GM21576 (cell line): ENCODE measurements around the gene ME1.
"Not testable (repeated sequence)": the region's sequence is repeated elsewhere in the genome, so short reads cannot be mapped to it uniquely, and the experiment has no call there.

Source experiments
- ATAC-seq: cut with Tn5 transposase; IDR thresholded peaks from one replicate; pipeline ENCODE4 v1.9.1; 2021; ENCODE audit warnings: mild to moderate bottlenecking, moderate library complexity; ENCODE audit not compliant: unreplicated experiment

The ME1 gene

DNA sequence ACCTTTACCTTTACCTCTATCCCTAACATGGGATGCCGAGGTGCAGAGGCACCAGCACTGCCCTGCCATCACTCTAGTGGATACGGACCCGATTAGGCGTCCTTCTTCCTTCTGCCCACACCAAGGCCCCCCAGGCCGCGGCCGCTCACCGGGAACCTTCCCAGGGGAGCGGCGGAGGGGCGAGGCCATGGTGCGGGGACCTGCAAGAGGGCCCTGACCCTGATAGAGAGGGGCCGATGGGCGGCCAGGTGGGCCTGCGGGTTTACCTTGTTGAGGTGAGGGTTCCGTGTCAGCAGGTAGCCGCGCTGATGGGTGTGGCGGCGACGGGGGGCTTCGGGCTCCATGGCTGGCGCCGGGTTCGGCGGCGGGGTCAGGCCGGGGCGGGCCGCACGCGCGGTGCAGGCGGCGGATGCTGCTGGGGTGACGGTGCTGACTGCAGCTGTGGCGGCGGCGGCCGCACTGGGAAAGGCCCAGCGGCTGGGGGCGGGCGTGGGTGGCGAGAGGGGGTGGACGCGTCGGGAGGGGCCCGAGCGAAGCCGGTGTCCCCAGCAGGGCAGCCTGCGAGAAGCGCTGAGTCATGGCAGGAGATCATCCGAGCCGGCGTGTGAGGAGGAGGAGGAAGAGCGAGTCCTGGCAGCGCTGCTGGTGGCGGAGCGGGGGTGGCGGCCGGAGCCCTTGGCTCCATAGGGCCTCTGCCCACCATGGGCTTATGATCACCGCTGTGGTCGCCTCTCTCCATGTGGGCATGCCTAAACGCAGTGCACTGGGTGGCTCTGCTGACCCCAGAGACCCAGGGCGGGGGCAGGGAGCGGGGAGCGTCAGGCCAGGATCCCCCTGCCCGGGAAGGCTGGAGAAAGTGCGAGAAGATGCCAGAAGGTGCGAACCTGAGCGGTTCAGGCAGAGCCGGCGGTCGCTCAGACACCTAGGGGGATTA lies at the start of gene ME1:
TSS of gene ME1 (minus strand) at position 441 of the 934 bp plus-strand sequence. CDS start at position 344, 97 bp downstream.
- peak; percentile 80 for ATAC-seq

DNA sequence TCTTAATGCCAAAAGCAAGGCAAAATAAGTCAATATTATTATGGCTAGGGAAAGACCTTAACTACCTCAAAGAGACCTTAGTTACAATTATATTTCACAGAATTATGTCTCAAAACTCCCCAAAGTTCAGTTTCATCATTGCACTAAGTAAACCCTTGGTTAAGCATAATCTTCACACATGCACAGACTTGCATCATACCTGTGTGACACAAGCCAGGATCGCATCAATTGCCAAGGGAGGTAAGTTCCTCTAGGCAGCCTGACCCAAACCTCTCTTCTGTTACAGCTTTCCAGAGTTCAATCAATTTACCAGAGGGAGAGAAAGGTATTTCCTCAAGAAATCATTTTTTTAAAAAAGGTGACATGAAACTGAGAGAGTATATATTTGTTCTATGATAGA lies 49.6 kb upstream of the ME1 start:
- ATAC-seq: no peak

DNA sequence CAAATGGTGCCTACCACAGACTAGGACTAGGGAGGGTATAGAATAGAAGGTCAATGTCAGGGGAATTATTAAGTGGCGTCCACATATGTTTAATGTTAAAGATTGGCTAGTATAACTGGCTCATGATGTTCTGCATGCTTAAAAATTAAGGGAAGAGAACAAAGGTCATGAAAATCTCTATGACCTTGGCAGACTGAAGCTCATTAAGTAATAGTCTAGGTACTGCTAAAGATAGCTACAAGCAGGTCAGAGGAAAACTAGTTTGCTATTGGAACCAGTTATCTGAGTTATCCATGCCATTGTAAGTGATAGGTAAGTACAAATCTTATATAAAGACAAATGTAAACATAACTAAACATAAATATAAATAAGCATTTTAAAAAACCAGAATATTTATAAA lies 48.5 kb upstream of the ME1 start:
- no peak for ATAC-seq

DNA sequence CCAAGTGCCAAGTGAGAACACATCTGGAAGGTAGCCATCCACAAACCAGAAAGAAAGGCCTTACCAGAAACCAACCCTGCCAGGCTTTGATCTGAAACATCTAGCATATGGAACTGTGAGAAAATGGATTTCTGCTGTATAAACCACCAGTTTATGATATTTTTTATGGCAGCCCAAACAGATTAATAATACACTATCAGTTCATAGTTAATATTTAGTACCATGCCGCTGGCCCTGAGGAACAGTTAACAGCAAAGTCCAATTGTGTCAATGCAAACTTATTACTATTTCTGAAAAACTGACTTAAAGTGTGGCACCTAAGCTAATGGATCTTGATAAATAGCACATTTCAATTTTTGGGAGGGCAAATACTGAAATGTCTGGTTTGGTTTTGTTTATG lies 46.1 kb upstream of the ME1 start:
- no peak for ATAC-seq

DNA sequence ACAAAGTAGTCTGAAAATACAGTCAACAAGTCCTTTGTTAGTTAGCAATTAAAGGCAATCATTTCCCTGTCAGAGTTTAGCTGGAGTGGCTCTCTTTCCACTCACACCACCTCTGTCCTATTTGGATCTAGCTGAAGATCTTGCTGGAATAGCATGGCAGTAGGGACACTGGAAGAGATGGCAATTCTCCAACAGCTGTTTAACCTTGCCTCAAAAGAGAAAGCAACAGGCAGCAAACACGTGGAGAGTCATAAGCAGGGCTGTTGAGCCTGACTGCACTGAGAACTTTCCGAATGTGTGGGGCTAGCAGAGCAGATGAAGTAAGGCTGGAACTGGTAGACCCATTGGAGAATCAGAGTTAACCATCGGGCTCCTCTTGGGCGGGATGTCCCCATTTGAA lies 43.5 kb upstream of the ME1 start:
- no peak for ATAC-seq

DNA sequence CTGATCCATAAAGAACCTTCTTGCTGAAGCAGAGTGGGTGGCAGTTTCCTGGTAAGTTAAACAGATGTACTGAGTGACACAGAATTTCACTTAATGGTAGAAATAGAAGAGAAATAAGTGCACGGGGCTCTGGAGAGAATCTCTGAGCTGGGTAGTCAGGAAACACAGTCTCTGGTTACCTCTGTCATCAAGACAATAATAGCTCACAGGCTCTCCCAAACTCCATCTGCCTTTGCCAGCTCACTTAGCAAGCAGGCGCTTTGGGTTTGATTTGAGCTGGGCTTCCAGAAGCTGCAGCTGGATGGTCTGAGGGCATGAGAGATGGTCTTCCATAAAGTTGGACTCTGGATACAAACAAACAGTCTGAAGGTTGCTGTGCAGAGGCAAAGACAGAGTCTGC lies 41.9 kb upstream of the ME1 start:
- ATAC-seq: no peak

DNA sequence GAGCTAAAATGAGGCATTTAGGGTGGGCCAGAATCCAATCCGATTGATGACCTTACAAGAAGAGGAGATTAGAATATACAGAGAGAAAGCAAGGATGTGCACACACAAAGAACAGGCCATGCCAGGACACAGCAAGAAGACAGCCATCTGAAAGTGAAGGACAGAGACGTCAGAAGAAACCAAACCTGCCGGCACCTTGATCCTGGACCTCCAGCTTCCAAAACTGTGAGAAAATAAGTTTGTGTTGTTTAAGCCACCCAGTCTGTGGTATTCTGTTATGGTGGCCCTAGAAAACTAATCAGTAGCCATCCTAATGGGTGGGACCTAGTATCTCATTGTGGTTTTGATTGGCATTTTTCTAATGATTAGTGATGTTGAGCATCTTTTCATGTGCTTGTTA lies 39.7 kb upstream of the ME1 start:
- ATAC-seq: no peak

DNA sequence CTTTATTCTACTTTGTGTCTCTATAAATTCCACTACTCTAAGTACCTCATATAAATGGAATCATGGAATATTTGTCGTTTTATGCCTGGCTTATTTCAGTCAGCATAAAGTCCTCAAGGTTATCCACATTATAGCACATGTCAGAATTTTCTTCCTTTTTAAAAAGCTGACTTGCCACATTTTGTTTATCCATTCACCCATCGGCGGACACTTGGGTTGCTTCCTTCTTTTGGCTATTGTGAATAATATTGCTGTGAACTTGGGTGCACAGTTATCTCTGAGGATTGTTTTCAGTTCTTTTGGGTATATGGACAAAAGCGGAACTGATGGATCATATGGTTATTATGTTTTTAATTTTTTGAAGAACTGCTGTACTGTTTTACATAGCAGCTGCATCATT lies 39.1 kb upstream of the ME1 start:
- no peak for ATAC-seq

DNA sequence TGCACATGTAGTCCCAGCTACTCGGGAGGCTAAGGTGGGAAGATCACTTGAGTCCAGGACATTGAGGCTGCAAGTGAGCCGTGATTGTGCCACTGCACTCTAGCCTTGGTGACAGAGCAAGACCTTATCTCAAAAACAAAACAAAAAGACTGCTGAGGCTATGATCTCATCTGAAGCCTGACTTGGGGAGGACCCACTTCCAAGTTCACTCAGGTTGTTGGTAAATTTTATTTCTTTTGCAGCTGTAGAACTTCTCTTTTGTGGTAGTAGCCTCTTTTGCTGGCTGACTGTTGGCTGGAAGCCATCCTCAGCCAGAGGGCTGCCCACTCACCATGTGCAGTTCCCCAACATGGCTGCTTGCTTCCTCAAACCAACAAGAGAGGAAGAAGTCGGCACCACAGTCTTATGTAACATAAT lies 36.8 kb upstream of the ME1 start:
- ATAC-seq: no peak

DNA sequence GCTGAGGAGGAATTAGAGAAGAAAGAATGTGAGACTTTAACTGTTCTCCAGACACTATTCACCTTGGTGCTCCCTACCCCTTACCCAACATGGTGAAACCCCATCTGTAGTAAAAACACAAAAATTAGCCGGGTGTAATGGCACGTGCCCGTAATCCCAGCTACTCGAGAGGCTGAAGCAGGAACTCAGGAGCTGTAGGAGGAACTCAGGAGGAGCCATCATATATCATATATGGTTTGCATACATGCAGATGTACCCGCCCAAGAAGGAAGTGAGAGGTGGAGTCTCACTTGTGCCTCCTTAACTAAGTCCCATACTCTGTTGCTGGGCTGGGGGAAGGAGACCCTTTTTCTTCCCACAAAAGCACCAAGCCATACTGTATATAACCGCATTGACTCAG lies 35.5 kb upstream of the ME1 start:
- ATAC-seq: no peak

DNA sequence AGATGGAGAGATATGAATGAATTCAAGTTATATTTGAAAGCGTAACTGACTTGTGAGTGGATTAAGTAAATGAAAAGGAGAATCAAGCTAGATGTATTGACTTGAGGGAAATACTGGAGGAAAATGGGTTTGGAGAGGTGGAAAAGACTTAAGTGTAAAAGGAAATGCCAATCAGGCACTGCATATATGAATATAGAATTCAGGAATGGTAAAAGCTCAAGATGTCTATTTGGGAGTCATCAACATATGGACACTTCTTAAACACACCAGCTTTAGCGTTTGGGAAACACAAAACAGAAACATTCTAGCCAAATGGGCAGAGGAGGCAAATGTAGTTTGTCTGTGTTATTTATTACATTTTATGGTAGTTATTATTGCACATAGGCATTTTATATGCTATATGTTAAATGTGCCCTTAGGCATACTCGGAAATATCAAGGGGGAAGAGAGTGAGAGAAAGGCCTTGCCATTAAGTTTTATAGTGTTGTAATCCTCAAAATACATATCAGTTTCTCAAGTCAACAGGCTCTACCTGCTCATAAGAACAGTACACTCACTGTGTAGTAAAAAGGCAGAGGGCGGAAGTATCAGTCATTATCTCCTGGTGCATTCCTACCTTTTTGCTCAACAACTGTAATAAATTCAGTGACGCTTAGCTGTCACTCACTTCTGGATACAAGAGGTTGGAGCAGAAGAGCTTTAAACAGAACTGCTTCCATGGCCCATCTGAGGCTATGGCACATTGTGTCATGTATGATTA lies 33.7 kb upstream of the ME1 start:
- ATAC-seq: no peak

DNA sequence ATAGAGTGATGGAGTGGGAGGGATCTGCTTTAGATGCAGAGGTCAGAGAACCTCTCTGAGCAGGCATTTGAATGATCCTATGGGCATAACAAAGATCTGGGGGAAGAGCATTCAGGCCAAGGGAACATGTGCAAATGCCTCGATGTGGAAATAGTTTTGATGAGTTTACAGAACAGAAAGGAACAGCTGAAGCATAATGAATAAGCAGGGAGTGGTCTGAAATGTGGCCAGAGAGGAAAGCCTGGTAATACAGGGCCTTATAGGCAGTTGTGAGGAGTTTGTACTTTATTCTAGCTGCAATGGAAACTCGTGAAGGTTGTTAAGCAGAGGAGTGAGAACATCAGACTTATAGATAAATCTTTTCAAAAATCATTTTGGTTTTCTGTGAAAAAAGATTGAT lies 33.0 kb upstream of the ME1 start:
- ATAC-seq: no peak

DNA sequence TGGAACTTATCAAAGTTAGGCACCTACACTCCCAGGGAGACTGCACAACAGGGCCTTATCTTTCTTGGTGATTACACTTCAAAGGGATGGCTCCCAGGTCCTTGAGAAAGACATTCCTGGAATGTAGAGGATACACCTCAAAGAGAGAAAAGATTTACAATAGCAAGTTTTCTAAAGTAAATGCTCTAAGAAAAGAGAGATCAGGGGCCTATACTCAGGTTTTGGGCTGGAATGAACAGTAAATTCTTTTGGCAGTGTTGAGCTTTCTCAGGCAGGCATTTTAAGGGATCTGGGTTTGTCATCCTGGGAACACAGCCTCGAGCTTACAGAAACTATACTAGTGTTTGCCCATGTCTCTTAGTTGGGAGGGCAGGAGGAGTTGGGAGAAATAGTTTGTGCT lies 31.7 kb upstream of the ME1 start:
- no peak for ATAC-seq

DNA sequence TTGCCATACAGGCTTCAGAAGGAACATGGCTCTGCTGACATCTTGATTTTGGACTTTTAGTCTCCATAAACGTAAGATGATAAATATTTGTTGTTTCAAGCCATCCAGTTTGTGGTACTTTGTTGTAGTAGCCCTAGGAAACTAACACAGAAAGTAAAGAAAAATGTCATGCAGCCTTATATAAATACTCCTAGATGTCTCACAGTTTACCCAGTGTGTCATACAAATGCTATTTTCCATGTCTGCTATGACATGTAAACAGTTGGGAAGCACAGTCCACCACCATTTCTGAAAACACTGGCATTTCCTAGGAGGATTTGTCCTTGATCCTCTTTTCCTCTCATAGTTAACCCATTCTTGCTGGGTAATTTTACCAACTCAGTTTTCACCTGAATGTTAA lies 30.6 kb upstream of the ME1 start:
- no peak for ATAC-seq

DNA sequence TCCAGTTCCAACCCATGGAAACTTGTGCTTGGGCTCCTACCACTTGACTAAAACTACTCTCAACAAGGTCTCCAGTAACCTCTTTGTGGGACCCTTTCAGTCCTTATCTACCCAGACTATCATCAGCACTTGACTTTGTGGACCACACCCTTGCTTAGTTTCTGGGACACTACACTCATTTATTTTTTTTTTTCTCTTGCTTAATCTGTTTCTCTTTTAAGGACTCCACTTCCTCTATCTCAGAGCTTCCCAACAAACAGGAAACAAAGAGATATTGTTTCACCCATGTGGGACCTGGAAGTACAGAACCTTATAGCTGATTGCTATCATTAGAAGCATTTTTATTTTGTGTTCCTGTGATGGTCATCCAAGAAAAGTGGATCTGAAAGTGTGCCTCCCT lies 28.8 kb upstream of the ME1 start:
- ATAC-seq: no peak

DNA sequence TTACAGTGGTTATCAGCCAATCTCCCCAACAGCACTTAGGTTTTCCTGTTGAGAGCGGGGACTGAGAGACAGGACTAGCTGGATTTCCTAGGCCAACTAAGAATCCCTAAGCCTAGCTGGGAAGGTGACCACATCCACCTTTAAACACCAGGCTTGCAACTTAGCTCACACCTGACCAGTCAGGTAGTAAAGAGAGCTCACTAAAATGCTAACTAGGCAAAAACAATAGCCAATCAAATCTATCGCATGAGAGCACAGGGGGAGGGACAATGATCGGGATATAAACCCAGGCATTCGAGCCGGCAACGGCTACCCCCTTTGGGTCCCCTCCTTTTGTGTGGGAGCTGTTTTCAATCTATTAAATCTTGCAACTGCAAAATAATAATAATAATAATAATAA lies 19.2 kb upstream of the ME1 start:
- not testable (repeated sequence) for ATAC-seq

DNA sequence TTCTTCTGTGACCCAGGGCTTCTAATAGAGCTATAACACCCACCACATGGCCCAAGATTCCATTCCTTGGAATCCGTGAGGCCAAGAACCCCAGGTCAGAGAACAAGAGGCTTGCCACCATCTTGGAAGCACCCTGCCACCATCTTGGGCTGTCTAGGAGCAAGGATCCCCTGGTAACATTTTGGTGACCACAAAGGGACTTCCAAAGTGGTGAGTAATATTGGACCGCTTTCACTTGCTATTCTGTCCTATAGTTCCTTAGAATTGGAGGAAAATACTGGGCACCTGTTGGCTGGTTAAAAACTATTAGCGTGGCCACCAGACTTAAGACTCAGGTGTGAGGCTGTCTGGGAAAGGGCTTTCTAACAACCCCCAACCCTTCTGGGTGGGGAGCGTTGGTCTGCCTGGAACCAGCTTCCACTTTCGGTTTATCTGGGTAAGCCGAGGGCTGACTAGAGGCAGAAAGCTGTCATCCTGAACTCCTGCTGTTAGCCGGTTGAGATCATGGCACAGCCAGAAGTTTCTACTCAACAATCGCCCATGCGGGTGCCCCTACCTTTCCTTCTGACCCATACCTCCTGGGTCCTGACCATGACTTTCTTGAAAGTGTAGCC lies 13.3 kb upstream of the ME1 start:
- ATAC-seq: not testable (repeated sequence)

DNA sequence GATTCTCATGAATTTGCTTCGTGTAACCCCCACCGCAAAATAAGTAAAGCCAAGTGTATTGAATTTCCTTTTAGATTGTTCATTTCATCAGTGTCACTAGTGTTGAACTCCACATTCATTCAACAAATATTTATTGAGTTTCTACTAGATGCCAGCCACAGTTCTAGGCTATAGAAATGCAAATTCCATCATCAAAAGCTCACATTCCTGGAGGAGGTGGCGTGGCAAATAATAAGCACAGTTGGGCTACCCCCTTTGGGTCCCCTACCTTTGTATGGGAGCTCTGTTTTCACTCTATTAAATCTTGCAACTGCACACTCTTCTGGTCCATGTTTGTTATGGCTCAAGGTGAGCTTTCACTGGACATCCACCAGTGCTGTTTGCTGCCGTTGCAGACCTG lies 12.7 kb upstream of the ME1 start:
- ATAC-seq: no peak

DNA sequence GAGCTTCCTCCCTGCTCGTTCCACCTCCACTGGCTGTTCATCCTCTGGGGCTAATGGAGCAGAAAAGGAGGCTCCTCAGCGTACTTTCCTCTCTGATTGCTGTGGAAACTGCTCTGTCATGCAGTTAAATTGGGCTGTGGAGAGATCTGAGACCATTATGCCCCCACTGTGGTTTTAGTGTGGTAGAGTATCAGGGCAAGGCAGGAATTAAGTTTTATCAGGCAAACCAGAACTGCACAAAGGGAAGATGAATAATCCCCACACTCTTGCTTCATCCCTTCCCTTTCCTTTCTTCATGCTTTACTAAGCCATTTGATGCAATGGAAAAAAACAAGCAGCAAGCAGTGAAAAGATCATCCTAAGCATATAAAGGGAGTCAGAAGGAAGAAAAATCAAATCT lies 11.9 kb upstream of the ME1 start:
- no peak for ATAC-seq

DNA sequence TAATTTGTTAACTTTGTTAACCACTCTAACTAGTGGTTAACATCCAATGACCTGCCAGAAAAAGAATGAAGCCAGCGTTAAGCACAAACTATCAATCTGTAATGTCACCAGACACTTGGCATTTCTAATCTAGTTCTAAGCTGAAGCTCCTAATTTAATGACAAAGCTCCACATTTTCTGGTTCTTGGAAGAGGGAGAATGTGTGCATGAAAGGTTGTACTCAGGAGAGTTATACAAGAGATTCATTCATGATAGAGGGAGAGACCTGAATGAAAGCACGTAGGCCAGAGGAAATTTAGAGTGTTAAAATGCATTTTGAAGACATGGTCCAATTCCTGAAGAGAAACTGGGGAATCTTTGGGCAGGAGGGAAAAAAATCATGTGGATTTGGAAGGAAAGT lies 8.3 kb upstream of the ME1 start:
- ATAC-seq: no peak

DNA sequence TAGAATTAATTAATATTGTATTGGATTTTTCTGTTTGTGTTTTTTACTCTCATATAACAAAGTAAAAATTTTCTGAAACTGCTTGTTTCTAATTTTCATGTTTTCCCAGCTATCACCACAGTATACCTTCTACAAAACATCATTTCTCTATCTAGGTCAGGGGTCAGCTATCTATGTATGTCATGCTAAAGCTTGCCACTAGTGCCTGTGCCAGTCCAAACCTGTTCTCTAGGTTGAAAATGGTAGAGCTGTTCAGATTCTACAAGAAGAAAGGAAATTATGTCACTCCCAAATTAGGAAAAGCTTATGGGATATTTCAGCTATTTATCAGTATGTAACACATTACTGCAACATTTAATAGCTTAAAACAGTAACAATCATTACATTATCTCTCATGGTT lies 5.8 kb upstream of the ME1 start:
- no peak for ATAC-seq

DNA sequence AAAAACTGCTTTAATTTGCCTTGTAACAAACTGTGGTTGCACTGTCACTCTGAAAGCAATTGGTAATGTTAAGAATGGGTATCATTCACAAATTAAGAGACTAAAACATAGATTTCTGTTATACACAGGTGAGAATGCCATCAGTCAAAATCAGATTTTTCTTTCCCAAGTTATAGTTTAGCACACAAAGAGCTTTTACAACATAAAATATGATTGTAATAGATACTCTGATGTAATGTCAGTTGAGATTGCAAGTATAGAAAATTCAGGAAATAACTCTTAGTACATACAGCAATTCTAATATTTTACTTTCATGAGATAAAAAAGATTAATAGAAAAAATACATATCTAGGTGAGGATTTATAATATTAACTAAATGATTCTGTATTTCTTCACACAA lies 2.3 kb upstream of the ME1 start:
- ATAC-seq: no peak
